Measurements from ENCODE around the gene DENND2A. TPM values are rescaled to one million over a fixed set of nuclear protein-coding genes. Genes with fewer than 3 reads are reported as not detected.
A peak's percentile ranks its signal among the peaks of the same experiment; 100 is the strongest.
"Not testable (repeated sequence)": the region's sequence is repeated elsewhere in the genome, so short reads cannot be mapped to it uniquely, and the experiment has no call there.

DENND2A gene
- total RNA-seq, 1 experiment from 2014 or later = 0.49 TPM

DNA sequence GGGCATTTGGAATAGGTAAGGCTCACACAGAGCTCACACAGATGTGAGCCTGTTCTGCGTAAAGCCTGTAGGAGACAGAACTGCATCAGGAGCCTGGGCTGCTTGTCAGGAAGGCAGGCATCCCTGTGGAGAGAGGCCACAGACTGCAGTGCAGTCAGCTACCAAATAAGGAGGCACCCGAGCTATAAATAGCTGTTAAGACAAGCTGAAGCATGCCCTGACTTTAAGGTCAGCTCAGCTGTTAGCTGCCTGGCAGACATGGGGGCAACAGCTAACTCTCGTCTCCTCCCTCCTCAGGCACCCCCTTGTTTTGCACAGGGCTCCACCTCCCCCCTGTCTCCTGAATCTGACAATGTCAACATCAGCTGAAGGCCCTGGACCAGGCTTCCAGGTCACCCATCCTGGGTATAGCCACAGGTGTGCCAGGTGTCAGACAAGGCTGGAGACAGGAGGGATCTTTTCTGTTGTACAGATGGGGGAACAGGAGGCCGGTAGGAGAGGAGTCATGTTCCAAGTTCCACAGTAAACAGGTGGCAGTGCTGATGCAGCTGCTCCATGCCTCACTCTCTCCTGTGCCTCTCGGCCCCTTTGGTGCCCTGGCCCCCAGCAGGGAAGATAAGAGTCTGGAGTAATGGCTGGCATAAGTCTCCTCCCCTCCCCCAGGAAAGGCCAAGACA lies 133.7 kb downstream of the DENND2A start:
- CTCF ChIA-PET = no interaction called here
- H3K36me3 ChIP-seq (ENCODE audit: insufficient read depth, low read length, poor library complexity, severe bottlenecking) = no peaks in the 10 kb centered on the region
- intact Hi-C loops (cut with micrococcal nuclease; ENCODE audit: unreplicated experiment) = no loop called here
- no peaks in the 10 kb centered on the region for H3K9me3 ChIP-seq (ENCODE audit: low read depth, low read length, poor library complexity, severe bottlenecking)
- no peak overlapping the region for H3K4me3 ChIP-seq (ENCODE audit: low read depth, low read length, poor library complexity, severe bottlenecking)
- no peak for TF ChIP-seq EZH2 (IDR thresholded peaks at IDR 0.05; ENCODE audit: borderline replicate concordance, low read depth, low read length, poor library complexity, severe bottlenecking)
- TF ChIP-seq, protein P1, sequence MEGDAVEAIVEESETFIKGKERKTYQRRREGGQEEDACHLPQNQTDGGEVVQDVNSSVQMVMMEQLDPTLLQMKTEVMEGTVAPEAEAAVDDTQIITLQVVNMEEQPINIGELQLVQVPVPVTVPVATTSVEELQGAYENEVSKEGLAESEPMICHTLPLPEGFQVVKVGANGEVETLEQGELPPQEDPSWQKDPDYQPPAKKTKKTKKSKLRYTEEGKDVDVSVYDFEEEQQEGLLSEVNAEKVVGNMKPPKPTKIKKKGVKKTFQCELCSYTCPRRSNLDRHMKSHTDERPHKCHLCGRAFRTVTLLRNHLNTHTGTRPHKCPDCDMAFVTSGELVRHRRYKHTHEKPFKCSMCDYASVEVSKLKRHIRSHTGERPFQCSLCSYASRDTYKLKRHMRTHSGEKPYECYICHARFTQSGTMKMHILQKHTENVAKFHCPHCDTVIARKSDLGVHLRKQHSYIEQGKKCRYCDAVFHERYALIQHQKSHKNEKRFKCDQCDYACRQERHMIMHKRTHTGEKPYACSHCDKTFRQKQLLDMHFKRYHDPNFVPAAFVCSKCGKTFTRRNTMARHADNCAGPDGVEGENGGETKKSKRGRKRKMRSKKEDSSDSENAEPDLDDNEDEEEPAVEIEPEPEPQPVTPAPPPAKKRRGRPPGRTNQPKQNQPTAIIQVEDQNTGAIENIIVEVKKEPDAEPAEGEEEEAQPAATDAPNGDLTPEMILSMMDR (conservative IDR thresholded peaks at IDR 0.05; ENCODE audit: low read depth, low read length) = no peak
- DNase-seq (ENCODE audit: low spot score) = peak; percentile 34
- no peaks in the 10 kb centered on the region for H3K27me3 ChIP-seq (replicated peaks; ENCODE audit: insufficient read depth, low read depth, low read length, poor library complexity)
- no peak overlapping the region for H3K27ac ChIP-seq (ENCODE audit: low read depth, low read length, poor library complexity, severe bottlenecking)
- POLR2A ChIA-PET (ENCODE audit: low non-redundant PET) = no interaction called here
- BruUV-seq (replicated peaks) = no TSS peak
- H3K4me1 ChIP-seq (ENCODE audit: insufficient read depth, low read length, poor library complexity, severe bottlenecking) = no peaks in the 10 kb centered on the region

DNA sequence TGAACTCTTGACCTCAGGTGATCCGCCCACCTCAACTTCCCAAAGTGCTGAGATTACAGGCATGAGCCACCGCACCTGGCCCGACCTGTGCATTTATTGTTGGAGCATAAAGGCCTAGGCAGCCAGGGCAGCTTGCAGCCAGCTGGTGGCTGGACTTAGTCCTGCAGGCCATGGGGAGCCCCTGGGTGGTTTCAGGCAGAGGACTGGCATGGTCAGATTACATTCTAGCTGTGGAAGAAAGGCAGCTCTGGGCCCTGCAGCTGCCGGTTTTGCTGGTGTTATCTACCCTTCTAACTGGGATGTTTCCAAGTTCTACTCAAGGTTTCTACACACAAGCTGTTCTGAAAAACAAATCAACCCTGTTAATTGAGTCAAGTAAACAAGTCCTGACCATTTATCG lies 138.6 kb downstream of the DENND2A start:
- DNase-seq (ENCODE audit: low spot score) = no peak
- no peak overlapping the region for H3K27ac ChIP-seq (ENCODE audit: low read depth, low read length, poor library complexity, severe bottlenecking)
- no peaks in the 10 kb centered on the region for H3K4me1 ChIP-seq (ENCODE audit: insufficient read depth, low read length, poor library complexity, severe bottlenecking)
- H3K4me3 ChIP-seq (ENCODE audit: low read depth, low read length, poor library complexity, severe bottlenecking) = no peak overlapping the region
- intact Hi-C loops (cut with micrococcal nuclease; ENCODE audit: unreplicated experiment) = no loop called here
- no peaks in the 10 kb centered on the region for H3K36me3 ChIP-seq (ENCODE audit: insufficient read depth, low read length, poor library complexity, severe bottlenecking)
- no TSS peak for BruUV-seq (replicated peaks)
- H3K9me3 ChIP-seq (ENCODE audit: low read depth, low read length, poor library complexity, severe bottlenecking) = no peaks in the 10 kb centered on the region
- POLR2A ChIA-PET (ENCODE audit: low non-redundant PET) = no interaction called here
- no peaks in the 10 kb centered on the region for H3K27me3 ChIP-seq (replicated peaks; ENCODE audit: insufficient read depth, low read depth, low read length, poor library complexity)
- TF ChIP-seq, protein P1 (conservative IDR thresholded peaks at IDR 0.05; ENCODE audit: low read depth, low read length) = no peak
- no peak for TF ChIP-seq EZH2 (IDR thresholded peaks at IDR 0.05; ENCODE audit: borderline replicate concordance, low read depth, low read length, poor library complexity, severe bottlenecking)
- CTCF ChIA-PET = interaction anchor here (0.5 kb wide), 1 partner anchor 182 kb away, joined by 6 read pairs; no protein-coding TSS in a partner anchor

DNA sequence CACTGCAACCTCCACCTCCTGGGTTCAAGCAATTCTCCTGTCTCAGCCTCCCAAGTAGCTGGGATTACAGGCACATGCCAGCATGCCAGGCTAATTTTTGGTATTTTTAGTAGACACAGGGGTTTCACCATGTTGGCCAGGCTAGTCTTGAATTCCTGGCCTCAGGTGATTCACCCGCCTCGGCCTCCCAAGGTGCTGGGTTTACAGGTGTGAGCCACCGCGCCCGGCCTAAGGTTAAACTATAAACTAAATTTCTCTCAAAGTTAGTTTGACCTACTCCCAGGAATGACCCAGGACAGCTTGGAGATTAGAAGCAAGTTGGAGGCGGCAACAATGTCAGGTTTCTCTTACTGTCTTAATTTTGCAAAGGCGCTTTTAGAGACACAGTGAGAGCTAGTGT lies 142.8 kb downstream of the DENND2A start:
- H3K4me1 ChIP-seq (ENCODE audit: insufficient read depth, low read length, poor library complexity, severe bottlenecking); H3K27ac ChIP-seq (ENCODE audit: low read depth, low read length, poor library complexity, severe bottlenecking); DNase-seq (ENCODE audit: low spot score); BruUV-seq (replicated peaks); POLR2A ChIA-PET (ENCODE audit: low non-redundant PET); H3K4me3 ChIP-seq (ENCODE audit: low read depth, low read length, poor library complexity, severe bottlenecking); H3K27me3 ChIP-seq (replicated peaks; ENCODE audit: insufficient read depth, low read depth, low read length, poor library complexity); H3K9me3 ChIP-seq (ENCODE audit: low read depth, low read length, poor library complexity, severe bottlenecking); H3K36me3 ChIP-seq (ENCODE audit: insufficient read depth, low read length, poor library complexity, severe bottlenecking): not testable (repeated sequence)
- intact Hi-C loops (cut with micrococcal nuclease; ENCODE audit: unreplicated experiment) = loop anchor here (10.0 kb wide), 1 partner anchor 323 kb away; the partner anchor contains the start of gene KDM7A
- CTCF ChIA-PET = interaction anchor here (1.3 kb wide), 1 partner anchor 21 kb away, joined by 3 read pairs; no protein-coding TSS in a partner anchor
